ENCODE results near the gene LSP1.

GRCh38 chr11:1916986-1917522, 64.2 kb downstream of the LSP1 start:
- TF ChIP-seq CTCF (IDR thresholded peaks at IDR 0.05), result no peak
- TF ChIP-seq POLR2A (IDR thresholded peaks at IDR 0.05), result no peak
